MM.1S (cell line): ENCODE results near the gene TFIP11.
A peak's percentile ranks its signal among the peaks of the same experiment; 100 is the strongest.

Experiments
- DNase-seq: peaks from one replicate; pipeline ENCODE4 v3.0.0-alpha.2; 2015
- H2AFZ ChIP-seq: fragments of 300-600 bp; sonication (generic); 2 replicates; pipeline ENCODE4 v1.6.0; 2016; ENCODE audit warnings: antibody characterized with exemption, low read length
- H3F3A ChIP-seq: fragments of 300-600 bp; sonication (generic); 2 replicates; pipeline ENCODE4 v1.6.1; 2016; ENCODE audit warnings: mild to moderate bottlenecking, antibody characterized with exemption, low read length, moderate library complexity, mixed read lengths; ENCODE audit not compliant: insufficient read depth
- H3K27ac ChIP-seq: fragments of 300-600 bp; sonication (generic); 2 replicates; pipeline ENCODE4 v1.5.1; 2016; ENCODE audit warnings: mild to moderate bottlenecking, low read length
- H3K27me3 ChIP-seq: fragments of 300-600 bp; sonication (generic); replicated peaks from 2 replicates; pipeline ENCODE4 v1.6.0; 2016; ENCODE audit warnings: low read length; ENCODE audit not compliant: insufficient read depth
- H3K36me3 ChIP-seq: fragments of 300-600 bp; sonication (generic); replicated peaks from 2 replicates; pipeline ENCODE4 v1.6.1; 2016; ENCODE audit warnings: mild to moderate bottlenecking, low read length, mixed read lengths; ENCODE audit not compliant: insufficient read depth
- H3K4me1 ChIP-seq: fragments of 300-600 bp; sonication (generic); 2 replicates; pipeline ENCODE4 v1.6.1; 2016; ENCODE audit warnings: low read length, mixed read lengths
- H3K4me2 ChIP-seq: fragments of 300-600 bp; sonication (generic); 2 replicates; pipeline ENCODE4 v1.6.0; 2016; ENCODE audit warnings: low read depth, low read length
- H3K4me3 ChIP-seq: fragments of 300-600 bp; sonication (generic); 2 replicates; pipeline ENCODE4 v1.5.1; 2016; ENCODE audit warnings: low read length, mixed read lengths
- H3K79me2 ChIP-seq: fragments of 300-600 bp; sonication (generic); 2 replicates; pipeline ENCODE4 v1.6.1; 2016; ENCODE audit warnings: mixed run types, low read length, mixed read lengths
- H3K9ac ChIP-seq: fragments of 300-600 bp; sonication (generic); 2 replicates; pipeline ENCODE4 v1.6.1; 2016; ENCODE audit warnings: low read length, mixed read lengths
- H3K9me2 ChIP-seq: fragments of 300-600 bp; sonication (generic); replicated peaks from 2 replicates; pipeline ENCODE4 v1.6.1; 2016; ENCODE audit warnings: mild to moderate bottlenecking, low read length, mixed read lengths; ENCODE audit not compliant: insufficient read depth
- H3K9me3 ChIP-seq: fragments of 300-600 bp; sonication (generic); replicated peaks from 2 replicates; pipeline ENCODE4 v1.6.1; 2016; ENCODE audit warnings: mild to moderate bottlenecking, low read length, mixed read lengths; ENCODE audit not compliant: insufficient read depth
- H4K20me1 ChIP-seq: fragments of 300-600 bp; sonication (generic); 2 replicates; pipeline ENCODE4 v1.6.1; 2016; ENCODE audit warnings: mild to moderate bottlenecking, low read length, moderate library complexity, mixed read lengths; ENCODE audit not compliant: insufficient read depth
- CTCF ChIP-seq: fragments of 300-600 bp; sonication (generic); IDR thresholded peaks from 2 replicates; pipeline ENCODE4 v1.5.1; 2016; ENCODE audit warnings: antibody characterized with exemption, low read length, mixed read lengths
- EZH2 ChIP-seq: fragments of 300-600 bp; sonication (generic); optimal IDR thresholded peaks from 2 replicates; pipeline ENCODE3; 2017; ENCODE audit warnings: low read depth, mild to moderate bottlenecking, antibody characterized with exemption, low read length, mixed read lengths
- EZH2phosphoT487 ChIP-seq: fragments of 300-600 bp; sonication (generic); IDR thresholded peaks from 2 replicates; pipeline ENCODE4 v1.6.1; 2018; ENCODE audit warnings: antibody characterized with exemption, low read length

Gene TFIP11

GRCh38 chr22:26483439-26484359 is 28.6 kb downstream of the TFIP11 start, which contains the start of the genes HPS4 and SRRD:
HPS4 (minus strand) TSS chr22:26483783; CDS start chr22:26481762, 2,021 bp downstream.
SRRD (plus strand) TSS chr22:26483877; CDS start chr22:26483891, 14 bp downstream.
- H3K36me3 ChIP-seq = 0 out of 2 replicates have a peak, but pooled peaks cover 2% of the 10 kb centered on the region
- H3K4me2 ChIP-seq = peak within 1 kb of the TSS; percentile 95
- peaks cover 22% of the 10 kb centered on the region for H3F3A ChIP-seq
- H3K9me3 ChIP-seq = no peaks in the 10 kb centered on the region
- H3K27ac ChIP-seq = peak within 1 kb of the TSS; percentile 79
- TF ChIP-seq CTCF = no peak
- TF ChIP-seq EZH2 = no peak
- no peak for TF ChIP-seq EZH2phosphoT487
- DNase-seq = peak; percentile 96
- H3K79me2 ChIP-seq = peaks cover 74% of the 10 kb centered on the region
- H3K9ac ChIP-seq = peak within 1 kb of the TSS; percentile 92
- H3K9me2 ChIP-seq = no peaks in the 10 kb centered on the region
- no peaks in the 10 kb centered on the region for H4K20me1 ChIP-seq
- peaks cover 51% of the 10 kb centered on the region for H3K4me1 ChIP-seq
- no peaks in the 10 kb centered on the region for H3K27me3 ChIP-seq
- H2AFZ ChIP-seq = peak within 1 kb of the TSS; percentile 69
- peak within 1 kb of the TSS; percentile 86 for H3K4me3 ChIP-seq

- no peaks in the 10 kb centered on the region for H4K20me1 ChIP-seq
- peak overlapping the region; percentile 92 for H3K9ac ChIP-seq
Measured at GRCh38 chr22:26483043-26483438, 29.2 kb downstream of the TFIP11 start.

GRCh38 chr22:26482161-26482560 is 30.1 kb downstream of the TFIP11 start:
- Histone ChIP-seq H3K9me3 (no peaks in the 10 kb centered on the region), H4K20me1 (no peaks in the 10 kb centered on the region), H3K4me1 (peaks cover 51% of the 10 kb centered on the region), H3K9me2 (no peaks in the 10 kb centered on the region), H3K27ac (peak overlapping the region; percentile 19; the same call in 1 of the 2 replicates), H3K79me2 (peaks cover 75% of the 10 kb centered on the region), H2AFZ (no peak overlapping the region), H3K36me3 (no peaks in the 10 kb centered on the region), H3K27me3 (no peaks in the 10 kb centered on the region), H3K4me3 (no peak overlapping the region), H3K4me2 (peak overlapping the region; percentile 30; the same call in 1 of the 2 replicates), H3K9ac (no peak overlapping the region), H3F3A (peaks cover 22% of the 10 kb centered on the region)
- DNase-seq = no peak
- TF ChIP-seq EZH2phosphoT487 (no peak), EZH2 (no peak), CTCF (no peak)

More at GRCh38 chr22:26483043-26483438, 29.2 kb downstream of the TFIP11 start:
- peak overlapping the region; percentile 95 for H3K4me2 ChIP-seq
- peak overlapping the region; percentile 68 for H3K27ac ChIP-seq
- no peak for TF ChIP-seq EZH2phosphoT487
- TF ChIP-seq EZH2 = no peak
- no peak for TF ChIP-seq CTCF
- no peaks in the 10 kb centered on the region for H3K9me2 ChIP-seq
- H3K27me3 ChIP-seq = no peaks in the 10 kb centered on the region
- H3K4me3 ChIP-seq = peak overlapping the region; percentile 86
- H2AFZ ChIP-seq = peak overlapping the region; percentile 69
- peaks cover 51% of the 10 kb centered on the region for H3K4me1 ChIP-seq
- peaks cover 76% of the 10 kb centered on the region for H3K79me2 ChIP-seq
- H3K9me3 ChIP-seq = no peaks in the 10 kb centered on the region
- DNase-seq = no peak
- peaks cover 22% of the 10 kb centered on the region for H3F3A ChIP-seq
- H3K36me3 ChIP-seq = no peaks in the 10 kb centered on the region
